HCT116 (cell line): ENCODE measurements around the gene ANXA2. TPM values are rescaled to one million over a fixed set of nuclear protein-coding genes. Genes with fewer than 3 reads are reported as not detected.

Experiments used
- ATAC-seq: fragments of 200-7000 bp; cut with Tn5 transposase; 2 replicates; pipeline ENCODE4 v1.9.1; 2020; ENCODE audit warnings: mild to moderate bottlenecking, moderate library complexity
- BruUV-seq: library from RNA; stranded (reverse); fragments of 400-500 nt; replicated peaks from 2 replicates; lab custom pipeline; 2021; lab: Mats Ljungman, UMichigan
- CTCF ChIA-PET: fragments of 300-600 bp; sonication (Branson Sonifier 250); formaldehyde crosslinking; loops from one replicate; lab custom pipeline; 2021; ENCODE audit warnings: antibody characterized with exemption; lab: Charles Lee
- POLR2A ChIA-PET: fragments of 300-600, 350-600 bp; sonication (Branson Sonifier 250); formaldehyde crosslinking; loops from one replicate; lab custom pipeline; 2021; ENCODE audit warnings: antibody characterized with exemption; lab: Charles Lee
- RAD21 ChIA-PET, 2 experiments: fragments of 300-600 bp; sonication (Branson Sonifier 250); formaldehyde crosslinking; loops; one replicate each; lab custom pipeline; 2023; ENCODE audit warnings: low total read pairs in 2 of 2; ENCODE audit not compliant: uncharacterized antibody in 2 of 2, unreplicated experiment in 2 of 2, low non-redundant PET in 1 of 2; lab: Charles Lee
- DNase-seq: peaks from one replicate; pipeline ENCODE4 v3.0.0-alpha.2; 2010; ENCODE audit warnings: low read depth, low spot score
- H2AFZ ChIP-seq: fragments of 200-600 bp; shearing (Covaris generic), sonication (generic); 2 replicates; pipeline ENCODE4 v1.6.1; 2017; ENCODE audit warnings: low read depth, mixed run types, mixed read lengths, antibody characterized with exemption, low read length; ENCODE audit not compliant: poor library complexity, severe bottlenecking
- H3K27ac ChIP-seq: 2 replicates; pipeline ENCODE4 v1.5.1; 2012; ENCODE audit warnings: low read depth, low read length
- H3K27me3 ChIP-seq: fragments of 200-600 bp; sonication (generic); 2 replicates; pipeline ENCODE4 v1.6.1; 2016; ENCODE audit warnings: mixed run types, low read length, mixed read lengths; ENCODE audit not compliant: insufficient read depth
- H3K36me3 ChIP-seq, 2 experiments: fragments of 200-500 bp in 1 of 2; fragments of 200-600 bp in 1 of 2; sonication (Bioruptor generic) in 1 of 2; sonication (generic) in 1 of 2; 2 replicates each; pipeline versions ENCODE4 v1.5.1 to v1.6.1; 2014 to 2016; ENCODE audit warnings: low read length in 2 of 2, inconsistent platforms in 1 of 2, mixed read lengths in 1 of 2, mixed run types in 1 of 2; ENCODE audit not compliant: insufficient read depth in 2 of 2, control insufficient read depth in 1 of 2
- H3K4me1 ChIP-seq, 2 experiments: fragments of 200-600 bp in 1 of 2; sonication (generic) in 1 of 2; 2 replicates each; pipeline versions ENCODE4 v1.5.1 to v1.6.1; 2012 to 2017; ENCODE audit warnings: low read length in 2 of 2, inconsistent platforms in 1 of 2, mild to moderate bottlenecking in 1 of 2, mixed read lengths in 1 of 2, mixed run types in 1 of 2, moderate library complexity in 1 of 2; ENCODE audit not compliant: insufficient read depth in 2 of 2, control insufficient read depth in 1 of 2
- H3K4me2 ChIP-seq: fragments of 200-600 bp; sonication (generic); 2 replicates; pipeline ENCODE4 v1.6.1; 2017; ENCODE audit warnings: mixed run types, low read length, mixed read lengths
- H3K4me3 ChIP-seq, 2 experiments: fragments of 200-600 bp in 1 of 2; sonication (generic) in 1 of 2; replicated peaks in 1 of 2; 2 replicates each; pipeline ENCODE4 v1.5.1; 2011 to 2016; ENCODE audit warnings: low read length in 2 of 2, control low read depth in 1 of 2, low read depth in 1 of 2, mild to moderate bottlenecking in 1 of 2, mixed read lengths in 1 of 2, mixed run types in 1 of 2
- H3K79me2 ChIP-seq: fragments of 200-600 bp; sonication (generic); 2 replicates; pipeline ENCODE4 v1.6.1; 2017; ENCODE audit warnings: mild to moderate bottlenecking, mixed run types, low read length, moderate library complexity, mixed read lengths; ENCODE audit not compliant: insufficient read depth
- H3K9ac ChIP-seq: fragments of 200-600 bp; sonication (generic); 2 replicates; pipeline ENCODE4 v1.6.1; 2016; ENCODE audit warnings: low read length, mixed read lengths
- H3K9me2 ChIP-seq: fragments of 200-600 bp; sonication (generic), shearing (Covaris generic); 2 replicates; pipeline ENCODE4 v1.6.1; 2017; ENCODE audit warnings: mixed run types, mild to moderate bottlenecking, moderate library complexity; ENCODE audit not compliant: insufficient read depth
- H3K9me3 ChIP-seq, 2 experiments: fragments of 200-500 bp in 1 of 2; fragments of 200-600 bp in 1 of 2; sonication (Bioruptor generic) in 1 of 2; sonication (generic) in 1 of 2; 2 replicates each; pipeline ENCODE4 v1.6.1; 2014 to 2017; ENCODE audit warnings: low read length in 2 of 2, mixed read lengths in 2 of 2, inconsistent platforms in 1 of 2, low read depth in 1 of 2, mild to moderate bottlenecking in 1 of 2, mixed run types in 1 of 2, moderate library complexity in 1 of 2; ENCODE audit not compliant: control insufficient read depth in 1 of 2, insufficient read depth in 1 of 2
- H4K20me1 ChIP-seq: fragments of 200-600 bp; sonication (generic), shearing (Covaris generic); 2 replicates; pipeline ENCODE4 v1.6.1; 2017; ENCODE audit warnings: mixed run types, mild to moderate bottlenecking, moderate library complexity; ENCODE audit not compliant: insufficient read depth
- CBX3 ChIP-seq: IDR thresholded peaks from 2 replicates; pipeline ENCODE4 v1.6.1; 2012; ENCODE audit warnings: low read depth
- EZH2 ChIP-seq: fragments of 200-600 bp; sonication (generic); IDR thresholded peaks from 2 replicates; pipeline ENCODE4 v1.6.1; 2017; ENCODE audit warnings: antibody characterized with exemption, mixed run types
- EZH2phosphoT487 ChIP-seq: fragments of 200-600 bp; IDR thresholded peaks from 2 replicates; pipeline ENCODE4 v1.6.1; 2018; ENCODE audit warnings: antibody characterized with exemption, borderline replicate concordance
- JUND ChIP-seq: IDR thresholded peaks from 2 replicates; pipeline ENCODE4 v1.6.1; 2012
- POLR2A ChIP-seq: IDR thresholded peaks from 2 replicates; pipeline ENCODE4 v1.7.0; 2011; ENCODE audit warnings: borderline replicate concordance; ENCODE audit not compliant: insufficient read depth, insufficient read length; ENCODE audit errors: extremely low read depth
- RAD21 ChIP-seq: IDR thresholded peaks from 2 replicates; pipeline ENCODE4 v1.6.1; 2012; ENCODE audit warnings: low read depth, mild to moderate bottlenecking
- REST ChIP-seq: IDR thresholded peaks from 2 replicates; pipeline ENCODE4 v1.6.1; 2012; ENCODE audit warnings: low read depth
- SIN3A ChIP-seq: IDR thresholded peaks from 2 replicates; pipeline ENCODE4 v1.6.1; 2012; ENCODE audit warnings: low read depth
- TCF7L2 ChIP-seq: IDR thresholded peaks from 2 replicates; pipeline ENCODE4 v1.7.0; 2011; ENCODE audit warnings: borderline replicate concordance, inconsistent platforms; ENCODE audit not compliant: insufficient read depth, insufficient read length; ENCODE audit errors: extremely low read depth
- YY1 ChIP-seq: IDR thresholded peaks from 2 replicates; pipeline ENCODE4 v1.6.1; 2011; ENCODE audit warnings: low read length, low read depth, moderate library complexity, mild to moderate bottlenecking; ENCODE audit not compliant: insufficient replicate concordance; ENCODE audit errors: extremely low read depth
- ZNF274 ChIP-seq: fragments of 200-500 bp; sonication (Bioruptor generic); IDR thresholded peaks from 2 replicates; pipeline ENCODE4 v1.6.1; 2014; ENCODE audit warnings: mild to moderate bottlenecking, low read depth, low read length, inconsistent platforms
- intact Hi-C: fragments of 100-400 bp; cut with micrococcal nuclease; formaldehyde crosslinking; loops from 2 replicates; pipeline ENCODE4 v1.10.0; 2022
- total RNA-seq: library from RNA; stranded (reverse); gene quantifications from one replicate; pipeline ENCODE4 v1.2.1, GENCODE V29; 2021; ENCODE audit not compliant: unreplicated experiment
- TF ChIP-seq, protein P1 (sequence below), 3 experiments: fragments of 200-600 bp in 1 of 3; sonication (generic) in 1 of 3; IDR thresholded peaks in 2 of 3; conservative IDR thresholded peaks in 1 of 3; 2 replicates each; pipeline ENCODE4 v1.5.1; 2012 to 2017; ENCODE audit warnings: low read depth in 2 of 3, low read length in 2 of 3, antibody characterized with exemption in 1 of 3, borderline replicate concordance in 1 of 3, control low read depth in 1 of 3, mild to moderate bottlenecking in 1 of 3, mixed read lengths in 1 of 3, mixed run types in 1 of 3, moderate library complexity in 1 of 3; ENCODE audit not compliant: insufficient read depth in 1 of 3
- TF ChIP-seq, protein P2 (sequence below): IDR thresholded peaks from 2 replicates; pipeline ENCODE4 v1.6.1; 2012

ANXA2 gene
- total RNA-seq, 1 experiment from 2014 or later, result 1,298 TPM

DNA sequence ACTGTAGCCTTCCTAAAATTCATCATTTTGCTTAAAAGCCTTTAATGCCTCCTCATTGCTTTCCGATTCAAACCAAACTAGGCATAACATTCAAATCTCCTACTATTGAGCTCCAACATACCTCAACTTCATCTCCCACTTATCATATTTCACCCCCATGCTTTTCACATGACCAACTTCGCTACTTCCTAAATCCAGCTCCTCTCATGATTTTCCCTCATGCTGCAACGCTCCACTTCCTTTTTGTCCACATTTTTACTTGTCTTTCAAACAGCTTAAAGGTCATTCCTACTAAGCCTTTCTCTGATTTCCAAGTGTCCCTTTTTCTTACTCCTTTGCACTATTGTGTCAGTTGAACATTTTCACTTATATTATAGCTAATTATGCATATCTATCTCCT, 20.3 kb upstream of the ANXA2 start:
- no peak overlapping the region for H3K4me2 ChIP-seq
- no peak for ATAC-seq
- H3K36me3 ChIP-seq, result no peaks in the 10 kb centered on the region
- no peaks in the 10 kb centered on the region for H3K27me3 ChIP-seq
- no peak overlapping the region for H3K9ac ChIP-seq
- H3K79me2 ChIP-seq, result no peaks in the 10 kb centered on the region
- H3K4me1 ChIP-seq, result peaks cover 27% of the 10 kb centered on the region in 2 experiments
- TF ChIP-seq CBX3 (no peak), TCF7L2 (no peak), YY1 (no peak), JUND (no peak), REST (no peak), SIN3A (no peak), ZNF274 (no peak), POLR2A (no peak), RAD21 (no peak), EZH2 (no peak), EZH2phosphoT487 (no peak)
- TF ChIP-seq, protein P1, sequence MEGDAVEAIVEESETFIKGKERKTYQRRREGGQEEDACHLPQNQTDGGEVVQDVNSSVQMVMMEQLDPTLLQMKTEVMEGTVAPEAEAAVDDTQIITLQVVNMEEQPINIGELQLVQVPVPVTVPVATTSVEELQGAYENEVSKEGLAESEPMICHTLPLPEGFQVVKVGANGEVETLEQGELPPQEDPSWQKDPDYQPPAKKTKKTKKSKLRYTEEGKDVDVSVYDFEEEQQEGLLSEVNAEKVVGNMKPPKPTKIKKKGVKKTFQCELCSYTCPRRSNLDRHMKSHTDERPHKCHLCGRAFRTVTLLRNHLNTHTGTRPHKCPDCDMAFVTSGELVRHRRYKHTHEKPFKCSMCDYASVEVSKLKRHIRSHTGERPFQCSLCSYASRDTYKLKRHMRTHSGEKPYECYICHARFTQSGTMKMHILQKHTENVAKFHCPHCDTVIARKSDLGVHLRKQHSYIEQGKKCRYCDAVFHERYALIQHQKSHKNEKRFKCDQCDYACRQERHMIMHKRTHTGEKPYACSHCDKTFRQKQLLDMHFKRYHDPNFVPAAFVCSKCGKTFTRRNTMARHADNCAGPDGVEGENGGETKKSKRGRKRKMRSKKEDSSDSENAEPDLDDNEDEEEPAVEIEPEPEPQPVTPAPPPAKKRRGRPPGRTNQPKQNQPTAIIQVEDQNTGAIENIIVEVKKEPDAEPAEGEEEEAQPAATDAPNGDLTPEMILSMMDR (IDR thresholded peaks at IDR 0.05 in 2 of 3, conservative IDR thresholded peaks at IDR 0.05 in 1 of 3; ENCODE audit: borderline replicate concordance in 1 of 3, insufficient read depth in 1 of 3, low read depth in 2 of 3, low read length in 2 of 3), result no peak
- TF ChIP-seq, protein P2, sequence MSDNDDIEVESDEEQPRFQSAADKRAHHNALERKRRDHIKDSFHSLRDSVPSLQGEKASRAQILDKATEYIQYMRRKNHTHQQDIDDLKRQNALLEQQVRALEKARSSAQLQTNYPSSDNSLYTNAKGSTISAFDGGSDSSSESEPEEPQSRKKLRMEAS, result no peak
- H3K9me2 ChIP-seq, result no peaks in the 10 kb centered on the region
- H2AFZ ChIP-seq, result no peak overlapping the region
- no peak for DNase-seq
- H3K9me3 ChIP-seq, result no peaks in the 10 kb centered on the region
- ChIA-PET CTCF (no interaction called here), POLR2A (interaction anchor here (1.2 kb wide), 1 partner anchor 20 kb away, joined by 4 read pairs; the partner anchor contains the start of gene ANXA2), RAD21 (no interaction called here)
- no TSS peak for BruUV-seq
- no peak overlapping the region for H3K27ac ChIP-seq
- intact Hi-C loops, result no loop called here
- no peaks in the 10 kb centered on the region for H4K20me1 ChIP-seq
- no peak overlapping the region for H3K4me3 ChIP-seq
